Neural progenitor cell (in vitro differentiated cells): Measurements from ENCODE around the gene PHF24. TPM values are rescaled to one million over a fixed set of nuclear protein-coding genes. Genes with fewer than 3 reads are reported as not detected.

Source experiments
- DNase-seq: peaks from one replicate; pipeline ENCODE4 v3.0.0-alpha.2; 2016; ENCODE audit warnings: low spot score
- H2AFZ ChIP-seq: fragments of 200-600 bp; sonication (generic); replicated peaks from 2 replicates; pipeline ENCODE4 v1.6.1; 2016; ENCODE audit warnings: antibody characterized with exemption
- H3F3A ChIP-seq: fragments of 200-600 bp; sonication (generic); 2 replicates; pipeline ENCODE4 v1.6.1; 2016; ENCODE audit warnings: antibody characterized with exemption, low read depth
- H3K27ac ChIP-seq: fragments of 200-600 bp; sonication (generic); 2 replicates; pipeline ENCODE4 v1.5.1; 2016; ENCODE audit warnings: mild to moderate bottlenecking
- H3K27me3 ChIP-seq: fragments of 200-600 bp; sonication (generic); 2 replicates; pipeline ENCODE4 v1.6.1; 2016; ENCODE audit warnings: mild to moderate bottlenecking, moderate library complexity
- H3K36me3 ChIP-seq: fragments of 200-600 bp; sonication (generic); 2 replicates; pipeline ENCODE4 v1.5.1; 2016
- H3K4me1 ChIP-seq: fragments of 200-600 bp; sonication (generic); 2 replicates; pipeline ENCODE4 v1.6.1; 2016; ENCODE audit warnings: mixed run types
- H3K4me2 ChIP-seq: fragments of 200-600 bp; sonication (generic); 2 replicates; pipeline ENCODE4 v1.6.1; 2016
- H3K4me3 ChIP-seq: fragments of 200-600 bp; sonication (generic); 2 replicates; pipeline ENCODE4 v1.5.1; 2016
- H3K79me2 ChIP-seq: fragments of 200-600 bp; sonication (generic); 2 replicates; pipeline ENCODE4 v1.6.1; 2016; ENCODE audit warnings: low read depth
- H3K9ac ChIP-seq: fragments of 200-600 bp; sonication (generic); 2 replicates; pipeline ENCODE4 v1.6.1; 2016
- H3K9me3 ChIP-seq: fragments of 200-600 bp; sonication (generic); 2 replicates; pipeline ENCODE4 v1.5.1; 2016; ENCODE audit warnings: low read depth
- H4K20me1 ChIP-seq: fragments of 200-600 bp; sonication (generic); 2 replicates; pipeline ENCODE4 v1.6.1; 2016; ENCODE audit warnings: low read depth
- H3K27ac Mint-ChIP-seq: 3 replicates; pipeline ENCODE4 v1.8.0; 2021; ENCODE audit warnings: mixed read lengths
- H3K27me3 Mint-ChIP-seq: 2 replicates; pipeline ENCODE4 v1.8.0; 2022; ENCODE audit warnings: low read depth, mild to moderate bottlenecking, inconsistent platforms, moderate library complexity, mixed read lengths; ENCODE audit not compliant: insufficient read depth
- H3K36me3 Mint-ChIP-seq: 3 replicates; pipeline ENCODE4 v1.8.0; 2021; ENCODE audit warnings: mixed read lengths
- H3K4me1 Mint-ChIP-seq: 3 replicates; pipeline ENCODE4 v1.8.0; 2021; ENCODE audit warnings: mixed read lengths
- H3K4me3 Mint-ChIP-seq: 3 replicates; pipeline ENCODE4 v1.8.0; 2021; ENCODE audit warnings: mild to moderate bottlenecking, moderate library complexity, mixed read lengths
- H3K9me3 Mint-ChIP-seq: 3 replicates; pipeline ENCODE4 v1.8.0; 2020; ENCODE audit warnings: mixed read lengths
- CTCF ChIP-seq: fragments of 200-600 bp; sonication (generic); IDR thresholded peaks from 2 replicates; pipeline ENCODE4 v1.5.1; 2017; ENCODE audit warnings: antibody characterized with exemption, mild to moderate bottlenecking
- EZH2 ChIP-seq: fragments of 200-600 bp; sonication (generic); IDR thresholded peaks from 2 replicates; pipeline ENCODE4 v1.6.1; 2017; ENCODE audit warnings: antibody characterized with exemption, mild to moderate bottlenecking, moderate library complexity
- EZH2phosphoT487 ChIP-seq: fragments of 200-600 bp; sonication (generic); IDR thresholded peaks from 2 replicates; pipeline ENCODE4 v1.6.1; 2017; ENCODE audit warnings: antibody characterized with exemption
- total RNA-seq: library from RNA; depleted of rRNA; stranded (reverse); fragments of >200 nt; gene quantifications from 2 replicates; pipeline ENCODE4 v1.2.3, GENCODE V29; 2015; ENCODE audit warnings: low replicate concordance

Gene PHF24
- total RNA-seq, 1 donor from 2014 or later, result 1.8 TPM

GRCh38 chr9:34995670-34996060, 37.6 kb downstream of the PHF24 start:
- Histone ChIP-seq H3K4me3 (no peak overlapping the region), H3K27ac (no peak overlapping the region), H3K79me2 (no peaks in the 10 kb centered on the region), H3K4me2 (no peak overlapping the region), H3K9me3 (no peaks in the 10 kb centered on the region), H3K4me1 (peaks cover 11% of the 10 kb centered on the region), H3K36me3 (no peaks in the 10 kb centered on the region), H3K9ac (no peak overlapping the region), H2AFZ (no peak overlapping the region), H3F3A (peaks cover 13% of the 10 kb centered on the region), H3K27me3 (no peaks in the 10 kb centered on the region), H4K20me1 (no peaks in the 10 kb centered on the region)
- no peak overlapping the region for H3K4me3 Mint-ChIP-seq
- peaks cover 23% of the 10 kb centered on the region for H3K36me3 Mint-ChIP-seq
- peaks cover 7% of the 10 kb centered on the region for H3K27me3 Mint-ChIP-seq
- no peaks in the 10 kb centered on the region for H3K9me3 Mint-ChIP-seq
- DNase-seq, result no peak
- H3K27ac Mint-ChIP-seq, result no peak overlapping the region
- H3K4me1 Mint-ChIP-seq, result peaks cover 34% of the 10 kb centered on the region
- TF ChIP-seq EZH2, result no peak
- TF ChIP-seq EZH2phosphoT487, result no peak
- no peak for TF ChIP-seq CTCF

GRCh38 chr9:34996181-34996904, 38.3 kb downstream of the PHF24 start:
- H3K4me1 Mint-ChIP-seq, result peaks cover 27% of the 10 kb centered on the region
- H3K4me3 Mint-ChIP-seq, result no peak overlapping the region

GRCh38 chr9:34996905-34997279, 38.8 kb downstream of the PHF24 start:
- Histone ChIP-seq H3K4me2 (no peak overlapping the region), H3K9me3 (no peaks in the 10 kb centered on the region), H3K4me1 (peaks cover 2% of the 10 kb centered on the region), H3K36me3 (no peaks in the 10 kb centered on the region), H3F3A (peaks cover 6% of the 10 kb centered on the region), H4K20me1 (no peaks in the 10 kb centered on the region), H2AFZ (no peak overlapping the region), H3K27me3 (no peaks in the 10 kb centered on the region), H3K4me3 (no peak overlapping the region), H3K9ac (no peak overlapping the region), H3K79me2 (no peaks in the 10 kb centered on the region), H3K27ac (no peak overlapping the region)
- no peaks in the 10 kb centered on the region for H3K9me3 Mint-ChIP-seq
- H3K36me3 Mint-ChIP-seq, result peaks cover 21% of the 10 kb centered on the region
- no peak for TF ChIP-seq CTCF
- no peak for TF ChIP-seq EZH2
- no peak for TF ChIP-seq EZH2phosphoT487
- no peak for DNase-seq
- H3K27ac Mint-ChIP-seq, result no peak overlapping the region
- H3K27me3 Mint-ChIP-seq, result peaks cover 6% of the 10 kb centered on the region
- no peak overlapping the region for H3K4me3 Mint-ChIP-seq
- peaks cover 25% of the 10 kb centered on the region for H3K4me1 Mint-ChIP-seq

More at GRCh38 chr9:34996181-34996904, 38.3 kb downstream of the PHF24 start:
- Histone ChIP-seq H3K27me3 (no peaks in the 10 kb centered on the region), H3K36me3 (no peaks in the 10 kb centered on the region), H3K4me3 (no peak overlapping the region), H3F3A (peaks cover 6% of the 10 kb centered on the region), H3K79me2 (no peaks in the 10 kb centered on the region), H3K9ac (no peak overlapping the region), H4K20me1 (no peaks in the 10 kb centered on the region), H3K9me3 (no peaks in the 10 kb centered on the region), H3K4me2 (no peak overlapping the region), H3K4me1 (peaks cover 5% of the 10 kb centered on the region), H2AFZ (no peak overlapping the region), H3K27ac (no peak overlapping the region)
- DNase-seq, result no peak
- Mint-ChIP-seq H3K27ac (no peak overlapping the region), H3K36me3 (peaks cover 23% of the 10 kb centered on the region), H3K27me3 (peaks cover 6% of the 10 kb centered on the region), H3K9me3 (no peaks in the 10 kb centered on the region)
- TF ChIP-seq EZH2phosphoT487 (no peak), CTCF (no peak), EZH2 (no peak)
